Activated CD4-positive, alpha-beta T cell treated with anti-CD3 and anti-CD28 coated beads, Interleukin-2, amount 50 U/mL, for 24 hours (primary cell): ENCODE measurements around the gene IFNGR2.
"Not testable (repeated sequence)": the region's sequence is repeated elsewhere in the genome, so short reads cannot be mapped to it uniquely, and the experiment has no call there.

Experiments
- DNase-seq, 2 donors: peaks; one replicate each; pipeline ENCODE4 v3.0.0-alpha.2; 2020; ENCODE audit warnings: low read depth in 1 of 2, low spot score in 1 of 2

IFNGR2 gene

GRCh38 chr21:33434770-33435360 is 31.7 kb downstream of the IFNGR2 start:
- peak; percentile 14 to 50 for DNase-seq

GRCh38 chr21:33437140-33437539 is 33.9 kb downstream of the IFNGR2 start:
- DNase-seq, result no peak

GRCh38 chr21:33441489-33442477 is 38.6 kb downstream of the IFNGR2 start:
- no peak for DNase-seq

GRCh38 chr21:33443194-33443593 is 40.0 kb downstream of the IFNGR2 start:
- no peak for DNase-seq

GRCh38 chr21:33444499-33444898 is 41.3 kb downstream of the IFNGR2 start:
- DNase-seq, result no peak

- not testable (repeated sequence) for DNase-seq
Observed at GRCh38 chr21:33446620-33447019, 43.4 kb downstream of the IFNGR2 start.

- DNase-seq, result no peak
Observed at GRCh38 chr21:33449616-33450015, 46.4 kb downstream of the IFNGR2 start.

- no peak for DNase-seq
Observed at GRCh38 chr21:33451634-33452071, 48.4 kb downstream of the IFNGR2 start.

- no peak for DNase-seq
Observed at GRCh38 chr21:33452362-33452761, 49.1 kb downstream of the IFNGR2 start.

- DNase-seq, result no peak
Observed at GRCh38 chr21:33455686-33456446, 52.7 kb downstream of the IFNGR2 start.

- DNase-seq, result no peak
Observed at GRCh38 chr21:33458861-33459260, 55.6 kb downstream of the IFNGR2 start.

GRCh38 chr21:33461538-33462250 is 58.5 kb downstream of the IFNGR2 start:
- DNase-seq, result no peak

GRCh38 chr21:33469183-33469582 is 66.0 kb downstream of the IFNGR2 start:
- DNase-seq, result not testable (repeated sequence)

GRCh38 chr21:33470701-33471100 is 67.5 kb downstream of the IFNGR2 start:
- no peak for DNase-seq

GRCh38 chr21:33473344-33473743 is 70.1 kb downstream of the IFNGR2 start:
- no peak for DNase-seq

- DNase-seq, result no peak
Observed at GRCh38 chr21:33477066-33477465, 73.9 kb downstream of the IFNGR2 start.

- DNase-seq, result no peak
Observed at GRCh38 chr21:33478182-33478581, 75.0 kb downstream of the IFNGR2 start.

GRCh38 chr21:33478935-33479678 is 75.9 kb downstream of the IFNGR2 start:
- DNase-seq, result peak; percentile 5 to 7

- peak; percentile 94 to 95 for DNase-seq
Observed at GRCh38 chr21:33479679-33480480, 76.7 kb downstream of the IFNGR2 start, which contains the start of gene TMEM50B. Gene TMEM50B, minus strand, starts transcription at chr21:33479974. Its CDS starts 11,089 bp downstream, at chr21:33468885.
